ENCODE measurements around the gene THUMPD2. TPM values are rescaled to one million over a fixed set of nuclear protein-coding genes. Genes with fewer than 3 reads are reported as not detected.
A peak's percentile ranks its signal among the peaks of the same experiment; 100 is the strongest.
"Not testable (repeated sequence)": the region's sequence is repeated elsewhere in the genome, so short reads cannot be mapped to it uniquely, and the experiment has no call there.

THUMPD2 gene
- total RNA-seq, 2 experiments from 2014 or later, result 12.9 to 15.4 TPM

DNA sequence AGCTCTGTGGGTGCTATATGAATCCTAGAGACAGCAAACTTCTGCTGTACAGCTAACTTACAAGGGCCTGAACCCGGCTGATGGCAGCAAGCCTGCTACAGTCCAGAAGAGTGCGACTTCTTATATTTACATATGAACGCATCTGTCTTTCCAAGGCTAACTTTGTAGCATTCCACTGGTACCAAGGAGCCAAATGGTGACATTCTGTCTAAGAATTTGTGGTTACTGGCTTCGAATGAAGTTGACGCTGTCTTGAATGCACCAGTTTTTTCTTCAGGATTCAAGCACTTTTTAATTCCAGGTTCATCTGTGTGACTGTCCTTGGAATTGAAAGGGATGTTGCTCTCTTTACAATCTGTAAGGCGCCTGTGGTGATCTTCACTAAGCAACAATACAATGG lies 42.4 kb downstream of the THUMPD2 start:
- Mint-ChIP-seq H3K36me3 (peaks cover 49% of the 10 kb centered on the region), H3K9me3 (no peaks in the 10 kb centered on the region), H3K27me3 (no peaks in the 10 kb centered on the region), H3K4me1 (peaks cover 10% of the 10 kb centered on the region), H3K4me3 (no peak overlapping the region), H3K27ac (no peak overlapping the region)
- ATAC-seq (ENCODE audit: low read depth) (no peak), DNase-seq (no peak)
- POLR2A ChIA-PET, result no interaction called here

DNA sequence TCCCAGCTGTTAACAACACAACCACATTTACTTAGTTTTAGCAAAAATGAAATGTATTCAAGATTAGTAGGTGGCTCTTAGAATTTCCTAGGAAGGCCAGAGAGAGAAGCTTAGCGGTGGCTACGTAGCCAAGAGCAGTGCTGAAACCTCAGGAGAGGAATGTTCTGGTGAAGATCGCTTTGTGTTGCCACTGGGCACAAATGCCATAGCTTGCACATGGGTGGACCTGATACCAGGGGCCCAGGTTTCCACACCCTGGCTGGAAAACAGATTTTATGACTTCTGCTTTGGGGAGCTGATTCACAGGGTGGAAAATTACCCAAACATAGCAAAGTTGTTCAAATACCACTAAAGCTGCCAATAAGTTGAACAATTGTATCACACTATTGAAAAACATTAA lies 43.4 kb downstream of the THUMPD2 start:
- Mint-ChIP-seq H3K36me3 (peaks cover 46% of the 10 kb centered on the region), H3K9me3 (no peaks in the 10 kb centered on the region), H3K27me3 (no peaks in the 10 kb centered on the region), H3K4me1 (peaks cover 10% of the 10 kb centered on the region), H3K4me3 (no peak overlapping the region), H3K27ac (no peak overlapping the region)
- DNase-seq (no peak), ATAC-seq (ENCODE audit: low read depth) (no peak)
- POLR2A ChIA-PET, result no interaction called here

DNA sequence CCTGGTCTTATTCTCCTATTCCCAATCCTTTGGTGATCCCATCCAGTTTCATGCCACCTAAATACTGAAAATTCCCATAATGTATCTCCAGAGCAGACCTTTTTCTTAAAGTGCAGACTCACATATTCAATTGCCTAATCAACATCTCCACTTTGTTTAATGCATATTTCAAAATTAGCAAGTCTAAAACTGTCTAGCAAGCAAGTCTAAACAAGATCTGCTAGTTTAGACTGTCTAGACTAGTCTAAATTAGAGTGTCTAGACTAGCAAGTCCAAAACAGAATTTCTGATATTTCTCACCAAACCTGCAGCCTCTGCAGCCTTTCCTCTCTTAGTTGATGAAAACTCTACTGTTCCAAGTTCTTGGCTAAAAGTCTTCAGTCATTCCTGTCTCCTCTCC lies 44.6 kb downstream of the THUMPD2 start:
- ATAC-seq (ENCODE audit: low read depth), result no peak
- no peaks in the 10 kb centered on the region for H3K27me3 Mint-ChIP-seq
- no peak for DNase-seq
- no peak overlapping the region for H3K4me3 Mint-ChIP-seq
- H3K4me1 Mint-ChIP-seq, result peaks cover 8% of the 10 kb centered on the region
- POLR2A ChIA-PET, result no interaction called here
- peaks cover 44% of the 10 kb centered on the region for H3K36me3 Mint-ChIP-seq
- H3K27ac Mint-ChIP-seq, result peak overlapping the region; percentile 3
- H3K9me3 Mint-ChIP-seq, result no peaks in the 10 kb centered on the region

DNA sequence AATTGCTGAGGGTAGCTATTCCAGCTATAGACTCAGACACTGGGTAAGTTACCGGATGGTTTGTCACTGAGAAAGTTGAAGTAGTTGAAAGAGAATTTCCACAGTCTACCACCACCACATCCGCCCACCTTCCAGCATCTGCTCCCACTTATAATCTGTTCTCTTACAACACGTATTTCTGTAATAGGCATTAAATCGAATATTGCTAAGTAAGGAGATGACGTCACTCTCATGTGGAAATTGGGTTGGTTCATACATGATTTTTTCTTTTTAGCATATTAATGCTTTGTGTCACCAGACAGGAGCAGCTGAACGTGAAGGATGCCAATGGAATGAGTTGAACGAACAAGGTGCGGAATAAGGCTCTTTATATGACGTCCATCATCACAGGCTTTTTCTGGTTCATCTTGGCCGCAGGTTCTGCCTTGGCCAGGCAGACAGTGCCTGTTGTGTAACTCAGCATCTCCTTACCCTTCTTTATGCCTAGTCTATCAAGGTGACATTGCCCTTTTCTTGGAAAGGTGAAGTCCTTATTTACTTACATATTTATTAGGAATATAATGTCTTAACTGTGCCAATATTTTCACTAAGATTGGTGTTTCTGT lies 45.9 kb downstream of the THUMPD2 start:
- Mint-ChIP-seq H3K9me3 (no peaks in the 10 kb centered on the region), H3K4me3 (no peak overlapping the region), H3K27me3 (no peaks in the 10 kb centered on the region), H3K4me1 (peaks cover 4% of the 10 kb centered on the region), H3K27ac (no peak overlapping the region), H3K36me3 (peaks cover 34% of the 10 kb centered on the region)
- POLR2A ChIA-PET, result interaction anchor here (1.0 kb wide), 1 partner anchor 9 kb away, joined by 3 read pairs; no protein-coding TSS in a partner anchor
- DNase-seq, result no peak
- no peak for ATAC-seq (ENCODE audit: low read depth)

DNA sequence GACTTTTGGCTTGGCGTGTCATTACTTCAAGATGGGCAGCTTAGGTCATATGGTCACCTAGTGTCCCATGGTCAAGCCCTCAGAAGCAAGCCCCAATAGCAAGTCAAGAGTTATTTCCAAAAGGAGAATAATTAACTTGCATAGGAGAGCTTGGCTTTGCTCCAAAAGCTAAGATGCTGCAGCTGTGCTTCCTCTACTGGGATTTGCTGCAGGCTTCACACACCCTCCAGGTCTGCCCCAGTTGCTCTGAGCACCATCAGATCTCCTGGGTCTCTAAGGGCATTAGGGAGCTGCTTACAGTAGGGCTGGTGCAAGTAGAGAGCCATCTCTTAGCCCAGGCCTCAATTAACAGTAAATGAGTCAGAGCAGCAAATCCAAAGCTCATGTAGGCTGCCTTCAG lies 46.6 kb downstream of the THUMPD2 start:
- POLR2A ChIA-PET, result interaction anchor here (1.0 kb wide), 1 partner anchor 9 kb away, joined by 3 read pairs; no protein-coding TSS in a partner anchor
- no peaks in the 10 kb centered on the region for H3K27me3 Mint-ChIP-seq
- no peak for ATAC-seq (ENCODE audit: low read depth)
- no peak overlapping the region for H3K27ac Mint-ChIP-seq
- no peak for DNase-seq
- peaks cover 3% of the 10 kb centered on the region for H3K4me1 Mint-ChIP-seq
- H3K36me3 Mint-ChIP-seq, result peaks cover 29% of the 10 kb centered on the region
- no peak overlapping the region for H3K4me3 Mint-ChIP-seq
- H3K9me3 Mint-ChIP-seq, result no peaks in the 10 kb centered on the region

DNA sequence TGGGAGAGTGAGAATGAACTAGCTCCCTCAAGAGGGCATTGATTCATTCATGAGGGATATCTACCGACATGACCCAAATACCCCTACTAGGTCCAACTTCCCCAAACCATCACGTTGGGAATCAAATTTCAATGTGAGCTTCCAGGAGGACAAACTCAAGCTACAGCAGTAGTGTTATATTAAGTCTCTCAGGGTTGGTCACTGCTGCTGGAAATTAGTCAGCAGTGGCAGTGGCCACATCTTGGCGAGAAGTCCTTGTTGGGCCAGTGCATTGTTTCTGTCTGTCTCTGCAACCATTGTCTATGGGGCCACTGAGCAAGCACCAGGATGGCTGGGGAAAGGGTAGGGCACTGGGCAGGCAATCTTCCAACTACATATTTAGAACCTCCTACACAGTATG lies 47.5 kb downstream of the THUMPD2 start:
- ATAC-seq (ENCODE audit: low read depth) (no peak), DNase-seq (no peak)
- Mint-ChIP-seq H3K27me3 (no peaks in the 10 kb centered on the region), H3K4me3 (no peak overlapping the region), H3K9me3 (no peaks in the 10 kb centered on the region), H3K27ac (no peak overlapping the region), H3K36me3 (peaks cover 25% of the 10 kb centered on the region), H3K4me1 (peaks cover 3% of the 10 kb centered on the region)
- POLR2A ChIA-PET, result no interaction called here

DNA sequence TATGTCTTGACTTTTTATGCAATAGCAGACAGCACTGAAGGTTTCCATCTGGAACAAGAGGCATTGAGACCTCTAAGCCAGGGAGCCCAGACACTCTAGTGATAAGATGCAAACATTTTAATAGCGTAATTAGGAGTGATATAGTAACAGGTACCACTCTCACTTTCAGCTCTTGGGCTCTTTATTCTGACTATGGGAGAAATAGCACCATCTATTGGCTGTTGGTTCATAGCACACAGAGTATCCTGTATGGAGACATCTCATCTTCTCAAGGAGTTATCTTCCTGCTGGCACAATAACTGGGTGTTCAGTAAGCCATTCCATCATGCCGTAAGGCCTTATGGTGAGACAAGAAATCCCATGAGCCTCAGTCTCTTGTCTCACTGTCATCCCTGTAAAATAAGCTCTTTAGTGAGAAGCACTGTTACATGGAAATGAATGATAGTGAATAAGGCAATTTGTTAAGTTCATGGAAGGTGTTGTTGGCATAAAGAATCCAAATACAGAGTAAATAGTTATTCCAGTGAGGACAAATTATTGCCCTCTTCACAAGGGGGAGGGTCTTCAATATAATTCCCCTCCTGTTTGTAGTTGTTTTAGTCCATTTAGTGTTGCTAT lies 48.3 kb downstream of the THUMPD2 start:
- H3K27ac Mint-ChIP-seq, result no peak overlapping the region
- no peaks in the 10 kb centered on the region for H3K9me3 Mint-ChIP-seq
- no peak overlapping the region for H3K4me3 Mint-ChIP-seq
- POLR2A ChIA-PET, result no interaction called here
- H3K36me3 Mint-ChIP-seq, result peaks cover 25% of the 10 kb centered on the region
- DNase-seq (no peak), ATAC-seq (ENCODE audit: low read depth) (no peak)
- no peaks in the 10 kb centered on the region for H3K27me3 Mint-ChIP-seq
- peaks cover 5% of the 10 kb centered on the region for H3K4me1 Mint-ChIP-seq

DNA sequence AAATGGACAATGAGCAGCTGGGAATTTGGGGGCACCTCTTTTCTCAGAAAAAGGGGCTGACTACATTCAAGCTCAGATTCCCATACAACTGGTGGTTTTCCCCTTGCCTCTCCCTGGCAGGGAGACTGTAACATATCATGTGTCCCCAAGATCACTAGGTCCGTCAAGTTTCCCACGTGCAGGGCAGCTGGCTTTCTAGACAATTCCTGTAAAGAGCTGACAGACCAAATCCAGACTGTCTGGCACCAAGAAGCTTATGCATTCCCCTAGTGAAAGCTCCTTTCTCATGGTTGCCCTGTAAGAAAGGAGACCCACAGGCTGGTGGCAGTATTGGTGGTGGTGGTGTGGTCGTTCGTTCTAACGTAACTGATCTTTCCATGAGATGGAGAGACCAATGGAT lies 48.8 kb downstream of the THUMPD2 start:
- H3K4me1 Mint-ChIP-seq, result peaks cover 5% of the 10 kb centered on the region
- H3K36me3 Mint-ChIP-seq, result peaks cover 20% of the 10 kb centered on the region
- DNase-seq (no peak), ATAC-seq (ENCODE audit: low read depth) (no peak)
- H3K27ac Mint-ChIP-seq, result no peak overlapping the region
- no peak overlapping the region for H3K4me3 Mint-ChIP-seq
- POLR2A ChIA-PET, result no interaction called here
- H3K9me3 Mint-ChIP-seq, result no peaks in the 10 kb centered on the region
- no peaks in the 10 kb centered on the region for H3K27me3 Mint-ChIP-seq

DNA sequence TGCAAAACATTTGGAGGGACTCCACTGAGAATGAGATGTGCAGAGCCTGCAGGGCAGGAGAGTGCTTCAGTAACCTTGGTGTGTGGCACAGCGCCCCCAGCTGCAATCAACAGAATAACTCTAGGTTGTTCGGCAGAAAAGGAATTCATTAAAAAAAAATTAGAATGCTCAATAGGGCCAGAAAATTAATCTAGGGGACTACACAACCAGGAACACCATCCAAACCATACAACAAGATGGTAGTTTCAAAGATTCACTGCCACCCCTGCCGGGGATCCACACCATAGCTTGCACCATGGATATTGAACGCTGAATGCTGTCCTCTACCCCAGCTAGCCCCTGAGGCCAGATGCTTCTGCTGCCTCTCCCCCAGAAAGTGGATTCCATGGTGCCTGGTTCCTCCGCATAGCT lies 50.1 kb downstream of the THUMPD2 start:
- ATAC-seq (ENCODE audit: low read depth) (no peak), DNase-seq (no peak)
- peaks cover 8% of the 10 kb centered on the region for H3K36me3 Mint-ChIP-seq
- POLR2A ChIA-PET, result no interaction called here
- no peak overlapping the region for H3K4me3 Mint-ChIP-seq
- peaks cover 4% of the 10 kb centered on the region for H3K27me3 Mint-ChIP-seq
- peaks cover 4% of the 10 kb centered on the region for H3K4me1 Mint-ChIP-seq
- H3K27ac Mint-ChIP-seq, result no peak overlapping the region
- no peaks in the 10 kb centered on the region for H3K9me3 Mint-ChIP-seq

DNA sequence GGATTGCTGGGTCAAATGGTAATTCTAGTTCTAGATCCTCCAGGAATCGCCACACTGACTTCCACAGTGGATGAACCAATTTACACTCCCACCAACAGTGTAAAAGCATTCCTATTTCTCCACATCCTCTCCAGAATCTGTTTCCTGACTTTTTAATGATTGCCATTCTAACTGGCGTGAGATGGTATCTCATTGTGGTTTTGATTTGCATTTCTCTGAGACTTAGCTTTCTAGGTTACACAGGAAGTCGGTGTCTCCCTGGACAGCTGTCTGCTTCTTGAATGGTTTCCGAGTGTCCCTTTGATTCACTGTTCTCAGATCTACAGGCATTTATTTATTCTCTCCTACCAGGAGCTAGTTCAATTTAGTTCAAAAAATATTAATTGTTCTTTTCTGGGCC lies 51.0 kb downstream of the THUMPD2 start:
- POLR2A ChIA-PET, H3K4me3 Mint-ChIP-seq: not testable (repeated sequence)

DNA sequence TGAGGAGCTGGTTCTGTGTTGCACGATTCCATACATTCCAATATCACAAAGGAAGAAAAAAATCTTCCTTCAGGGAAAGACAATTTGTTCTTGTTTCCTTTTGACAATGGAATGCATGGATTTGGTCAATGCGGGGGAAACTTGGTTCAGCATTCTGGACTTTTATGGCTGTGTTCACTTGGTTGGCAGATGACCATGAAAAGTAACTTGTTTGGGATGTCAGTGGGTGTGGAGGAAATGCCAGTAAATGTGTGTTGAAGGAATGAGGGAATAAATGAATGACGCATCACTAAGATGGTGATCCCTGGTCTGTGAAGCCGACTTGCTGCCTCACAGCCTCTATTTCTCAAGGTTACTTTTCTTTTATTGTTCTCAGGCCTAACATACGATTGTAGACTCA lies 53.7 kb downstream of the THUMPD2 start:
- Mint-ChIP-seq H3K4me1 (peaks cover 4% of the 10 kb centered on the region), H3K4me3 (no peak overlapping the region)
- DNase-seq, result no peak

More for the DNA sequence above, 51.0 kb downstream of the THUMPD2 start:
- ATAC-seq (ENCODE audit: low read depth); DNase-seq; H3K27me3 Mint-ChIP-seq; H3K36me3 Mint-ChIP-seq; H3K9me3 Mint-ChIP-seq; H3K27ac Mint-ChIP-seq; H3K4me1 Mint-ChIP-seq: not testable (repeated sequence)

DNA sequence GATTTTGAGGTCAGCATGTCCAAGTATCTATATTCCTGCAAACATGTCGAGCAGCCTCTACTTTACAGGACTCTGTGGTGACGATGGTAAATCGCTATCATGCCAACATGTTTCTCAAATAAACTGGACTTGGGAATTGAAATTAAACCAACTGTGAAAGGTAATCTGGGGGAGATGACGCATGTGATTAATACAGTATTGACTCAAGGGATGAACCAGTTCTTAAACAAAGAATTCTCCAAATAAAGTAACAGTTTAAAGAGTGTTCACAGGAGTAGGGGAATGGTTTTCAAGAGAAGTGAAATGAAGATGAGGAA lies 54.3 kb downstream of the THUMPD2 start:
- no peak overlapping the region for H3K27ac Mint-ChIP-seq
- H3K36me3 Mint-ChIP-seq, result peaks cover 3% of the 10 kb centered on the region
- H3K4me1 Mint-ChIP-seq, result peaks cover 4% of the 10 kb centered on the region
- ATAC-seq (ENCODE audit: low read depth) (no peak), DNase-seq (no peak)
- peaks cover 11% of the 10 kb centered on the region for H3K27me3 Mint-ChIP-seq
- no peaks in the 10 kb centered on the region for H3K9me3 Mint-ChIP-seq
- POLR2A ChIA-PET, result no interaction called here
- H3K4me3 Mint-ChIP-seq, result no peak overlapping the region

More for the DNA sequence above, 53.7 kb downstream of the THUMPD2 start:
- Mint-ChIP-seq H3K9me3 (no peaks in the 10 kb centered on the region), H3K27ac (no peak overlapping the region), H3K36me3 (peaks cover 4% of the 10 kb centered on the region), H3K27me3 (peaks cover 11% of the 10 kb centered on the region)
- POLR2A ChIA-PET, result no interaction called here
- no peak for ATAC-seq (ENCODE audit: low read depth)

DNA sequence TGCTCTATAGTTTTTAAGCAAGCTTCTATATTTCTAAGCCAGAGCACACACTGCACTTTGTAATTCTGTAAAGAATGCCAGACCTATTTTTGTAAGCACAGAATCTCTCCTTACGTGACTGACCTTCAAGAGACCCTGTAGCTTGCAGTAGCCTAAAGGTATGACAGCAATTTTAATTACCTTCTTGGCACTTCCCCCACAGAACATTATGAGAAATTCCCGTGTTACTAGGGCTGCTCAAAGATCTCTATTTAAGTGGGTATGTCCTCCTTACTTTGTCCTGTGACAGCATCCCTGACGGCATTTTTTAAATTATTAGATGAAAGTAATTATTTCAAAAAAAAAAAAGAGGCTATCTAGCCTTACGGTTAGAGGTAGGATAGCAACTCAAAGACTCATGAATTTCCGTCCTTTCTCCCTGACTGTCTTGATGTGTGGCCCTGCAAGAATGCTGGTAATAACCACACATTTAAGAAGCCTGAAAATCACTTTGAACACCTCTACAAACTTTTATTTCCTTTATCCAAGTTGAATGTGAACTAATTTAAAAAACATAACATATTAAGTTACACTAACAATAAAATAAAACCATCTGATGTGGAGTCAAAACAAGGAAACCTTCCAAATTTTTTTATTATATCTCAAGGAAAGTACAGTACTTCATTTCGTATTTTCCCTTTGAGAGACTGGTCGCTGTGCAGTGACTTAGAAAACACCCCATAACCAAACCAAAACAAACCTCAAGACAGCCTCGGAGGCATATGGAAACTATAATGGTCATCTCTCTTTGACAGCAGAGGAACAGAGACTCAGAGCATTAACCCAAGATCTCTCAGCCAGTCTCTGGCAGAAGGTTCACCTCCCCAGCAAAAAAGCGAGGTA lies 54.9 kb downstream of the THUMPD2 start:
- peaks cover 4% of the 10 kb centered on the region for H3K4me1 Mint-ChIP-seq
- H3K27ac Mint-ChIP-seq, result no peak overlapping the region
- H3K36me3 Mint-ChIP-seq, result peaks cover 2% of the 10 kb centered on the region
- DNase-seq (no peak), ATAC-seq (ENCODE audit: low read depth) (no peak)
- POLR2A ChIA-PET, result no interaction called here
- no peaks in the 10 kb centered on the region for H3K9me3 Mint-ChIP-seq
- H3K27me3 Mint-ChIP-seq, result peaks cover 11% of the 10 kb centered on the region
- H3K4me3 Mint-ChIP-seq, result no peak overlapping the region

DNA sequence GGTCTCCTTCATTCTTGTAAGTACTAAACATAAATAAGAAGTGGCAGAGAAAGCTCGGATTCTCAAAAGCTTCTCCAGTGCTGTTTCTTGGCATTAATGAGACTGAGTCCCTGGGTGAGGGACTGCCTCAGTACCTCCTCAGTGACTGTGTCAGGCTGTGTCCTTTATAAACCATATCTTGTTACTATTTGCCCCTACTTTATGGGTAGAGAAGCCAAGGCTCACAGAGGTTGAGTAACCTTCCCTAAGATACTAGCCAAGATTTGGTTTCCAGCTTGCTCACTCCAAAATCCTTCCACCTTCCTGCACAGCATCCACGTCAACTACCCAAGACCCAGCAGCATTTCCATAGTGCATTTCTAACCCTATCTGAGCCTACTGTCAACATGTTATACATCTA lies 55.6 kb downstream of the THUMPD2 start:
- Mint-ChIP-seq H3K27ac (no peak overlapping the region), H3K9me3 (no peaks in the 10 kb centered on the region), H3K4me3 (no peak overlapping the region), H3K4me1 (peaks cover 4% of the 10 kb centered on the region), H3K27me3 (peaks cover 11% of the 10 kb centered on the region), H3K36me3 (peaks cover 2% of the 10 kb centered on the region)
- POLR2A ChIA-PET, result no interaction called here
- DNase-seq (no peak), ATAC-seq (ENCODE audit: low read depth) (no peak)
